Suppressor macrophage treated with lipopolysaccharide for 4 hours (primary cell): Measurements from ENCODE around the gene TMBIM6.
"Not testable (repeated sequence)": the region's sequence is repeated elsewhere in the genome, so short reads cannot be mapped to it uniquely, and the experiment has no call there.

Source experiments
- DNase-seq: peaks from one replicate; pipeline ENCODE4 v3.0.0-alpha.2; 2020

TMBIM6 gene

GRCh38 chr12:49777800-49778748 lies 36.7 kb downstream of the TMBIM6 start:
- DNase-seq: peak; percentile 17

GRCh38 chr12:49779581-49779980 lies 38.2 kb downstream of the TMBIM6 start:
- DNase-seq: peak; percentile 20

- not testable (repeated sequence) for DNase-seq
These were observed 39.6 kb downstream of the TMBIM6 start for GRCh38 chr12:49780914-49781313.

GRCh38 chr12:49783917-49784676 lies 42.7 kb downstream of the TMBIM6 start:
- DNase-seq: peak; percentile 85

- no peak for DNase-seq
These were observed 43.5 kb downstream of the TMBIM6 start for GRCh38 chr12:49784756-49785409.

GRCh38 chr12:49787672-49788071 lies 46.3 kb downstream of the TMBIM6 start:
- DNase-seq: no peak

- no peak for DNase-seq
These were observed 48.6 kb downstream of the TMBIM6 start for GRCh38 chr12:49789992-49790391.

- DNase-seq: no peak
These were observed 49.6 kb downstream of the TMBIM6 start for GRCh38 chr12:49790741-49791555.

- DNase-seq: no peak
These were observed 50.3 kb downstream of the TMBIM6 start for GRCh38 chr12:49791700-49792099.

- DNase-seq: no peak
These were observed 51.0 kb downstream of the TMBIM6 start for GRCh38 chr12:49792181-49792970.

- no peak for DNase-seq
These were observed 51.7 kb downstream of the TMBIM6 start for GRCh38 chr12:49792976-49793580.

- DNase-seq: no peak
These were observed 52.3 kb downstream of the TMBIM6 start for GRCh38 chr12:49793620-49794019.

GRCh38 chr12:49794021-49794420 lies 52.7 kb downstream of the TMBIM6 start:
- DNase-seq: no peak

GRCh38 chr12:49794811-49795653 lies 53.7 kb downstream of the TMBIM6 start:
- DNase-seq: no peak

GRCh38 chr12:49795654-49796105 lies 54.3 kb downstream of the TMBIM6 start:
- no peak for DNase-seq

GRCh38 chr12:49796155-49796554 lies 54.8 kb downstream of the TMBIM6 start:
- DNase-seq: no peak

- no peak for DNase-seq
These were observed 55.5 kb downstream of the TMBIM6 start for GRCh38 chr12:49796606-49797448.

GRCh38 chr12:49797449-49797776 lies 56.1 kb downstream of the TMBIM6 start:
- DNase-seq: peak; percentile 9

- no peak for DNase-seq
These were observed 56.9 kb downstream of the TMBIM6 start for GRCh38 chr12:49798248-49798647.
